Activated B cell treated with CpG ODN at 0.5 μM for 24 hours (primary cell): ENCODE data around the gene UPK1A. TPM values are rescaled to one million over a fixed set of nuclear protein-coding genes. Genes with fewer than 3 reads are reported as not detected.

Experiments used
- ATAC-seq: fragments of 200-7000 bp; cut with Tn5 transposase; one replicate; pipeline ENCODE4 v1.10.0; 2021; ENCODE audit warnings: low read depth, mild to moderate bottlenecking, moderate library complexity
- CTCF ChIA-PET: fragments of 350-600 bp; sonication (Branson Sonifier 250); formaldehyde crosslinking; loops from one replicate; lab custom pipeline; 2021; ENCODE audit warnings: antibody characterized with exemption; lab: Charles Lee
- POLR2A ChIA-PET: fragments of 350-600 bp; sonication (Branson Sonifier 250); formaldehyde crosslinking; loops from one replicate; lab custom pipeline; 2021; ENCODE audit warnings: antibody characterized with exemption; lab: Charles Lee
- DNase-seq: peaks from one replicate; pipeline ENCODE4 v3.0.0; 2022
- H3K27ac Mint-ChIP-seq: one replicate; pipeline ENCODE4 v1.8.0; 2020; ENCODE audit warnings: mixed read lengths
- H3K27me3 Mint-ChIP-seq: one replicate; pipeline ENCODE4 v1.8.0; 2021; ENCODE audit warnings: mixed read lengths
- H3K36me3 Mint-ChIP-seq: one replicate; pipeline ENCODE4 v1.8.0; 2021; ENCODE audit warnings: low read depth, mixed read lengths
- H3K4me1 Mint-ChIP-seq: one replicate; pipeline ENCODE4 v1.8.0; 2021; ENCODE audit warnings: mixed read lengths
- H3K4me3 Mint-ChIP-seq: one replicate; pipeline ENCODE4 v1.8.0; 2020; ENCODE audit warnings: mild to moderate bottlenecking, mixed read lengths
- H3K9me3 Mint-ChIP-seq: one replicate; pipeline ENCODE4 v1.8.0; 2020; ENCODE audit warnings: mixed read lengths
- intact Hi-C: fragments of 100-400 bp; cut with micrococcal nuclease; formaldehyde crosslinking; loops from one replicate; pipeline ENCODE4 v1.15.1; 2024
- total RNA-seq: library from RNA; stranded (reverse); gene quantifications from 2 replicates; pipeline ENCODE4 v1.2.3, GENCODE V29; 2022
- TF ChIP-seq, protein P1 (sequence below): fragments of 200-600 bp; IDR thresholded peaks from one replicate; pipeline ENCODE4 v1.8.0; 2022; ENCODE audit warnings: antibody characterized with exemption, mild to moderate bottlenecking

UPK1A gene
- total RNA-seq, 1 donor from 2014 or later, result not detected

- CTCF ChIA-PET, result interaction anchor here (0.6 kb wide), 1 partner anchor 697 kb away, joined by 3 read pairs; no protein-coding TSS in a partner anchor
- intact Hi-C loops, result no loop called here
Measured at GRCh38 chr19:35661995-35662340, 4.3 kb upstream of the UPK1A start.

DNA sequence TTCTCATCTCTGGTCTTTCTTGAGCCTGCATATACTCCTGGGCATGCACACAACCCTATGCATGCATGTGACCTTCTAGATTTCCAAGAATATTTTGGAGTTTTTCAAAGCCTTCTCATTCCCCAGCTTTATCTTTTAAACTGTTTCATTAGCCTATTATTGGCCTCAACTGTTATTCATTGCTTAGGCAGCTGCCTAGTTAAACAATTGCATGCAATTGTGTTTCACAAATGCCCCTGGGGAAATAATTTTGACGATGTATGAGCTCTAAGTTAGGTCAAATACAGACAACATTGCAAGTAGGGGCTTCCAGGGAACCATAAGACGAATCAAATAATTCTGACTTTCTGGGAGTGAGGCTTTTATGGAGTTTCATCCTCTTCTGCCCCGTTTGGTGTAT is 2.3 kb upstream of the UPK1A start:
- Mint-ChIP-seq H3K9me3 (no peaks in the 10 kb centered on the region), H3K4me1 (no peaks in the 10 kb centered on the region), H3K4me3 (no peak overlapping the region), H3K27ac (no peak overlapping the region), H3K36me3 (peaks cover 7% of the 10 kb centered on the region), H3K27me3 (peaks cover under 1% of the 10 kb centered on the region)
- intact Hi-C loops, result no loop called here
- DNase-seq (no peak), ATAC-seq (no peak)
- TF ChIP-seq, protein P1, sequence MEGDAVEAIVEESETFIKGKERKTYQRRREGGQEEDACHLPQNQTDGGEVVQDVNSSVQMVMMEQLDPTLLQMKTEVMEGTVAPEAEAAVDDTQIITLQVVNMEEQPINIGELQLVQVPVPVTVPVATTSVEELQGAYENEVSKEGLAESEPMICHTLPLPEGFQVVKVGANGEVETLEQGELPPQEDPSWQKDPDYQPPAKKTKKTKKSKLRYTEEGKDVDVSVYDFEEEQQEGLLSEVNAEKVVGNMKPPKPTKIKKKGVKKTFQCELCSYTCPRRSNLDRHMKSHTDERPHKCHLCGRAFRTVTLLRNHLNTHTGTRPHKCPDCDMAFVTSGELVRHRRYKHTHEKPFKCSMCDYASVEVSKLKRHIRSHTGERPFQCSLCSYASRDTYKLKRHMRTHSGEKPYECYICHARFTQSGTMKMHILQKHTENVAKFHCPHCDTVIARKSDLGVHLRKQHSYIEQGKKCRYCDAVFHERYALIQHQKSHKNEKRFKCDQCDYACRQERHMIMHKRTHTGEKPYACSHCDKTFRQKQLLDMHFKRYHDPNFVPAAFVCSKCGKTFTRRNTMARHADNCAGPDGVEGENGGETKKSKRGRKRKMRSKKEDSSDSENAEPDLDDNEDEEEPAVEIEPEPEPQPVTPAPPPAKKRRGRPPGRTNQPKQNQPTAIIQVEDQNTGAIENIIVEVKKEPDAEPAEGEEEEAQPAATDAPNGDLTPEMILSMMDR, result no peak
- POLR2A ChIA-PET, result no interaction called here
- CTCF ChIA-PET, result no interaction called here

More at GRCh38 chr19:35661995-35662340, 4.3 kb upstream of the UPK1A start:
- TF ChIP-seq, protein P1, result no peak
- ATAC-seq (no peak), DNase-seq (no peak)
- Mint-ChIP-seq H3K36me3 (peaks cover 22% of the 10 kb centered on the region), H3K27ac (no peak overlapping the region), H3K4me3 (no peak overlapping the region), H3K9me3 (no peaks in the 10 kb centered on the region), H3K27me3 (no peaks in the 10 kb centered on the region), H3K4me1 (no peaks in the 10 kb centered on the region)
- POLR2A ChIA-PET, result no interaction called here

DNA sequence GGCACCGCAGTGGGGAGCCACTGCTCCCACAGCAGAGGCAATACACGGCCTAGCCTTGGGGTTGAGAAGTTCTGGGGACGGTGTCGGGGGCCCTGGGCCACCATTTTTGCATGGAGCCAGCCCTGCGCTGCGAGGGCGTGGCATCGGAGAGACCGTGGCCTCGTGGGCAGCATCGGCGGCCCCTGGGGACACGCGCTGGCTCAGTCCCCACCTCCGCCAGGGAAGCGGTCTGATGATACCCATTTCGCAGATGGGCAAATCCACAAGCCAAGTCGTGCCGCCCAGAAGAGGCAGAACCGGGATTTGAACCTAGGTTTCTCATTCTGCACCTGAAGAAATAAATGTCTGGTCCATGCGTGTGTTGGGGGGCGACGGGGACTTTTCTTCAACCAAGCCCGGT is 1.2 kb upstream of the UPK1A start:
- peaks cover 9% of the 10 kb centered on the region for H3K27me3 Mint-ChIP-seq
- POLR2A ChIA-PET, result no interaction called here
- no peak for DNase-seq
- H3K4me1 Mint-ChIP-seq, result no peaks in the 10 kb centered on the region
- no peak overlapping the region for H3K4me3 Mint-ChIP-seq
- intact Hi-C loops, result no loop called here
- no peaks in the 10 kb centered on the region for H3K9me3 Mint-ChIP-seq
- no peak for ATAC-seq
- H3K36me3 Mint-ChIP-seq, result no peaks in the 10 kb centered on the region
- TF ChIP-seq, protein P1, result no peak
- CTCF ChIA-PET, result no interaction called here
- no peak overlapping the region for H3K27ac Mint-ChIP-seq

- TF ChIP-seq, protein P1, result no peak
- Mint-ChIP-seq H3K9me3 (no peaks in the 10 kb centered on the region), H3K27ac (no peak overlapping the region), H3K4me3 (no peak overlapping the region), H3K4me1 (no peaks in the 10 kb centered on the region), H3K36me3 (no peaks in the 10 kb centered on the region), H3K27me3 (peaks cover 10% of the 10 kb centered on the region)
- DNase-seq, result no peak
- POLR2A ChIA-PET, result no interaction called here
- CTCF ChIA-PET, result no interaction called here
- intact Hi-C loops, result no loop called here
- no peak for ATAC-seq
Measured at GRCh38 chr19:35665604-35666003, 713 bp upstream of the UPK1A start.

DNA sequence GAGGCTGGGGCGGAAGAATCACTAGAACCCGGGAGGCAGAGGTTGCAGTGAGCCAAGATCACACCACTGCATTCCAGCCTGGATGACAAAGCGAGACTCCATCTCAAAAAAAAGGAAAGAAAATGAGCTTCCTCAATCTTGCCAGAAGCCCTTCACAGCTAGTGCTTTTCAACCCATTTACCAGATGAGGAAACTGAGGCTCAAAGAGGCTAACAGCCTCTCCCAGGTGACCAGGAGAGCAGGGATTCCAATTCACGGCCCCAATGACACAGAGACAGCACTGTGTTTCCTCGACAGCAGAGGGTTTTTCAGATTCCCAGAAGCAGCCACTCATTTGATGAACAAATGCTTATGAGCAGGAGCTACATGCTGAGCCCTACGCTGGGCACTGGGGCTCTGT is 3.2 kb downstream of the UPK1A start:
- Mint-ChIP-seq H3K27me3 (peaks cover 30% of the 10 kb centered on the region), H3K36me3 (no peaks in the 10 kb centered on the region), H3K4me3 (no peak overlapping the region), H3K4me1 (peaks cover 8% of the 10 kb centered on the region), H3K9me3 (no peaks in the 10 kb centered on the region), H3K27ac (no peak overlapping the region)
- ChIA-PET CTCF (no interaction called here), POLR2A (no interaction called here)
- DNase-seq (no peak), ATAC-seq (no peak)
- intact Hi-C loops, result no loop called here
- TF ChIP-seq, protein P1, result no peak
